ENCODE results near the gene BTBD9. TPM values are rescaled to one million over a fixed set of nuclear protein-coding genes. Genes with fewer than 3 reads are reported as not detected.

BTBD9 gene
- polyA plus RNA-seq, 2 of the 4 experiments (the other 2 are of a cell fraction) = 2.3 to 4.6 TPM

GRCh38 chr6:38566295-38567030, 73.3 kb downstream of the BTBD9 start:
- WGBS (ENCODE audit: missing lambda C conversion rate) = 49% methylated on average over 6 of the region's 6 CpGs
- FAIRE-seq = no peak

GRCh38 chr6:38564301-38564700, 75.4 kb downstream of the BTBD9 start:
- H3K4me2 ChIP-seq = no peak overlapping the region
- TF ChIP-seq E2F6 (IDR thresholded peaks at IDR 0.05; ENCODE audit: borderline replicate concordance, low read depth) (no peak), MAX (IDR thresholded peaks at IDR 0.05) (no peak), FOSB (CRISPR knock-in tag; IDR thresholded peaks at IDR 0.05) (no peak), ATOH8 (CRISPR knock-in tag; IDR thresholded peaks at IDR 0.05; ENCODE audit: low read depth) (no peak), POLR2A (IDR thresholded peaks at IDR 0.05; ENCODE audit: low read length) (no peak), NPAS2 (CRISPR knock-in tag; IDR thresholded peaks at IDR 0.05; ENCODE audit: borderline replicate concordance) (no peak), JUN (IDR thresholded peaks at IDR 0.05) (no peak), USF2 (IDR thresholded peaks at IDR 0.05) (no peak), MAZ (IDR thresholded peaks at IDR 0.05; ENCODE audit: borderline replicate concordance, low read depth, low read length) (no peak), POLR2AphosphoS2 (conservative IDR thresholded peaks at IDR 0.05; ENCODE audit: low read length) (no peak), EP300 (IDR thresholded peaks at IDR 0.05) (no peak), ELK1 (IDR thresholded peaks at IDR 0.05; ENCODE audit: low read depth, low read length) (no peak), EHF (CRISPR knock-in tag; IDR thresholded peaks at IDR 0.05) (no peak)
- ChIA-PET CTCF (interaction anchor here (1.0 kb wide), 1 partner anchor 70 kb away, joined by 4 read pairs; no protein-coding TSS in a partner anchor), POLR2A (no interaction called here)
- DNase-seq (ENCODE audit: low read depth in 1 of 2, low spot score in 1 of 2) (no peak), ATAC-seq (no peak), FAIRE-seq (no peak)
- H3K9me3 ChIP-seq = no peaks in the 10 kb centered on the region
- no peak overlapping the region for H3K27ac ChIP-seq
- peaks cover 15% of the 10 kb centered on the region for H3K4me1 ChIP-seq
- H3K4me3 ChIP-seq = no peak overlapping the region
- 76% methylated on average over 4 of the region's 4 CpGs for WGBS (ENCODE audit: missing lambda C conversion rate)

More at GRCh38 chr6:38566295-38567030, 73.3 kb downstream of the BTBD9 start:
- Histone ChIP-seq H3K27ac (no peak overlapping the region), H3K4me3 (no peak overlapping the region), H3K4me2 (peak overlapping the region; percentile 3; the same call in 1 of the 3 replicates), H3K9me3 (no peaks in the 10 kb centered on the region), H3K4me1 (peaks cover 15% of the 10 kb centered on the region)
- POLR2A ChIA-PET = no interaction called here
- no peak for TF ChIP-seq CHD2 (IDR thresholded peaks at IDR 0.05; ENCODE audit: low read length, partially characterized antibody)
- TF ChIP-seq GATA3 (IDR thresholded peaks at IDR 0.05; ENCODE audit: borderline replicate concordance) = no peak
- no peak for TF ChIP-seq TFCP2L1 (CRISPR knock-in tag; IDR thresholded peaks at IDR 0.05)
- no peak for TF ChIP-seq ELK1 (IDR thresholded peaks at IDR 0.05; ENCODE audit: low read depth, low read length)
- TF ChIP-seq FOSB (CRISPR knock-in tag; IDR thresholded peaks at IDR 0.05) = no peak
- TF ChIP-seq NFE2L2 (conservative IDR thresholded peaks at IDR 0.05; ENCODE audit: low read length) = no peak
- TF ChIP-seq PBX3 (IDR thresholded peaks at IDR 0.05) = no peak
- no peak for TF ChIP-seq NR3C1 (IDR thresholded peaks at IDR 0.05)
- TF ChIP-seq KDM1A (IDR thresholded peaks at IDR 0.05; ENCODE audit: low read depth) = no peak
- no peak for ATAC-seq
- CTCF ChIA-PET = interaction anchor here (1.2 kb wide), 1 partner anchor 10 kb away, joined by 3 read pairs; no protein-coding TSS in a partner anchor
- DNase-seq (ENCODE audit: low read depth in 1 of 2, low spot score in 1 of 2) = no peak

Measured in A549 (cell line).